Fibroblast of lung (primary cell): Measurements from ENCODE around the gene ZBTB7C.

Experiments
- CTCF ChIP-seq, 2 donors: IDR thresholded peaks in 1 of 2; conservative IDR thresholded peaks in 1 of 2; 1 replicate in 1 of 2; 2 replicates in 1 of 2; pipeline ENCODE4 v1.5.1; 2011 to 2012; ENCODE audit warnings: low read length in 2 of 2, control low read depth in 1 of 2, inconsistent platforms in 1 of 2, low read depth in 1 of 2, mild to moderate bottlenecking in 1 of 2
- EZH2 ChIP-seq: IDR thresholded peaks from 2 replicates; pipeline ENCODE4 v1.5.1; 2012; ENCODE audit warnings: low read length, control low read depth, mild to moderate bottlenecking; ENCODE audit errors: missing control alignments

- TF ChIP-seq CTCF (conservative IDR thresholded peaks at IDR 0.05 in 1 of 2, IDR thresholded peaks at IDR 0.05 in 1 of 2; ENCODE audit: low read depth in 1 of 2, low read length in 2 of 2) (no peak), EZH2 (no peak)
These were observed 328.6 kb downstream of the ZBTB7C start for GRCh38 chr18:48080546-48080945.
